LHCN-M2 (cell line): ENCODE measurements around the gene CAPN10. TPM values are rescaled to one million over a fixed set of nuclear protein-coding genes. Genes with fewer than 3 reads are reported as not detected.
"Not testable (repeated sequence)": the region's sequence is repeated elsewhere in the genome, so short reads cannot be mapped to it uniquely, and the experiment has no call there.

Source experiments
- DNase-seq: peaks from one replicate; pipeline ENCODE4 v3.0.0-alpha.2; 2012; ENCODE audit warnings: low read depth
- total RNA-seq: library from RNA; depleted of rRNA; stranded (reverse); fragments of >200 nt; gene quantifications from 2 replicates; pipeline ENCODE4 v1.2.3, GENCODE V29; 2014

CAPN10 gene
- total RNA-seq, 1 experiment from 2014 or later, result 23.1 TPM

DNA sequence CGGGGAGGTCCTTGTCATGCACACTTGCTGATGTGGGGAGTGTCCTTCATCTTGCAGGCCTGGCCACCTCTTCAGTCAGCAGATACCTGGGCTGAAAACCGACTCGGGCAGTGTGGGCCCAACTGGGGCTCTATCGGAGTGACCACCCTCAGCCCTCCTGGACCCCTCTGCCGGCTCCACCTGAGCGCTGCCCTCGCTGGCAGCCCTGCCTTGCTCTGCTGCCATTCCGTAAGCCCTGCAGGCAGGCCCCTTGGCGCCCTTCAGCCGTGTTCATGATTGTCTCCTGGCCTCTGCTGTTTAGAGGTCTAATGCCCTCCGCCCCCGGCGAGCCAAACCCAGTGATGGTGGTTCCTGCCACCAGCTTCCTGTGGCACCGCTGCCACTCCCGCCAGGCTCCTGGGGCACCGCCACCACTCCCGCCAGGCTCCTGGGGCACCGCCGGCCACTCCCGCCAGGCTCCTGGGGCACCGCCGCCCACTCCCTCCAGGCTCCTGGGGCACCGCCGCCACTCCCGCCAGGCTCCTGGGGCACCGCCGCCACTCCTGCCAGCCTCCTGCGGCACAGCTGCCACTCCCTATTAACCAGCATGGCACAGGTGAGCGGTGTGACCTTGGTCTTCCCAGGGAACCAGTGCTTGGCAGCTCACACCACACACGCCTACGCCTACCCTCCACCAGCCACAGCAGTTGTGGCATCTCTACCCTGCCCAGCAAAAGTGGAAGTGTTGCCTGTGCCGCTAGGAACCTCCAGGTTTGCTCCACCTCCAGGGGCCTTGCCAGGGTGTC is 15.9 kb downstream of the CAPN10 start:
- no peak for DNase-seq

- no peak for DNase-seq
Observed at GRCh38 chr2:240603081-240603835, 16.7 kb downstream of the CAPN10 start.

DNA sequence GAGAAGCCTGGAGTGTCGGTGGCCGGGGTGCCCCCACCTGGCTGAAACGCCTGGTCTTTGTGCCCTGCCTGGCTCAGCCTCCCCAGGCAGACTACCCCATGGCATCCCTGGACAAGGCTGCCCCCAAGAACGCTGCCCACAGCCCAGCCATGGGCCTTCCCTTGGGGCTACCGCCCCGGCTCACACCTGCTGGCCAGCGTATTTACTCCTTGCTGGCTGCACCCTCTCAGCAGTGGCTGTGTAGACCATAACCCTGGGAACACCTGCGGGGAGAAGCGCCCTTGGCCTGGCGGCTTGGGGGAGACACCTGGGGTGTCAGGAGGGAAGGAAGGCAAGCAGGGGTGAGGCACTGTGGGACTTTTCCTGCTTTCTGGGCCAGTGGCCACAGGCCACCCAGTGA is 17.3 kb downstream of the CAPN10 start:
- no peak for DNase-seq

DNA sequence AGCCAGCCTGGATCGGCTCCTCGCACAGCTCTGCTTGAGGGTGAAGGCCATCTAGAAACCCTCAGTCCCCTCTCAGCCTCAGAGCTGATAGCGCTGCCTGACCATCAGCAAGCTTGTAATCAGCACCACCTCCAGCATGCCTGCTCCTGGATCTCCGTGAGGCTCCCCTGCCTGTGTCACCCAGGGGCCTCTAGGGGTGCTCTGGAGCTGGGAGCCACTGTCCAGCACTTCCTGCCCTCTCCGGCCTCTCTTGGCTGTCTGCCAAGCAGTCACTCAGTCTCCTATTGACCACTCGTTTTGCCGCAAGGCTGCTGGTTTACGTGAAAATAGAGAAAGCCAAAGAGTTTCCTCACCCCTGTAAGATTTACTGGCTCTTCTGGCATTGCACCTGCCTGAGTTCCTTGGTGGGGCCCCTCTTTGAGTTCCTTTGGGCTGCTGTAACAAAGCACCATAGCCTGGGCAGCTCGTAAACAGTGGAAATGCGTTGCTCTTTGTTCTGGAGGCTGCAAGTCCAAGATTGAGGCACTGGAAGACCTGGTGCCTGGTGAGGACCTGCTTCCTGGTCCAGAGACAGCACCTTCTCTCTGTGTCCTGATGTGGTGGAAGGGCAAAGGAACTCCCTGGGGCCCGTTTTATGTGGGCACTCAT is 17.9 kb downstream of the CAPN10 start:
- peak; percentile 61 for DNase-seq

- DNase-seq, result no peak
Observed at GRCh38 chr2:240604939-240605716, 18.6 kb downstream of the CAPN10 start.

- DNase-seq, result no peak
Observed at GRCh38 chr2:240605867-240606743, 19.6 kb downstream of the CAPN10 start.

DNA sequence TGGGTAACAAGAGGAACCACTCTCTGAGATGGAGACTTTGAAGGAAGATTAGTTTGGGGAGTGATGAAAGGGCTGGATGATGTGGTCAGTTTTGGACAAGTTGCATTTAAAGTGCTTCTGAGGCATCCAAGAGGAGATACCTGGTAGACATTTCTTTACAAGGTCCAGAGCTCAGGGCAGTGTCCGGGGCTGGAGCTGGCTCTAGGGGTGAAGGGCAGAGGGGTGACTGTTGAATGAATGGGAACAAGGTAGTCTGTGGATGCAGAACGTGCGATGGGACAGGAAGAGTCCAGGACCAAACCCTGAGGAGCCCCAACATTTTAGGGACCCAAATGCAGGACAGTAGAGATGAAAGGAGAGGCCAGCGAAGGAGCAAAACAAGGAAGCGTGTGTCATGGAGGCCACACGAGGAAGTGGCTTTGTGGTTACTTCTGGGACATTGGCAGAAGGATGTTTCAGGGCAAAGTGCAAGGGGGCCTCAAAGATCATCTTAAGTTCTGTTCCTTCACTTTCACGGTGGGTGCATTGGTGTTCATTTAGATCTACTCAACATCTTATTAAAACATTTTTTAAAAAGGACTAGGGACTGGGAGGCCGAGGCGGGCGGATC is 25.2 kb downstream of the CAPN10 start:
- no peak for DNase-seq

- no peak for DNase-seq
Observed at GRCh38 chr2:240613781-240614180, 27.2 kb downstream of the CAPN10 start.

DNA sequence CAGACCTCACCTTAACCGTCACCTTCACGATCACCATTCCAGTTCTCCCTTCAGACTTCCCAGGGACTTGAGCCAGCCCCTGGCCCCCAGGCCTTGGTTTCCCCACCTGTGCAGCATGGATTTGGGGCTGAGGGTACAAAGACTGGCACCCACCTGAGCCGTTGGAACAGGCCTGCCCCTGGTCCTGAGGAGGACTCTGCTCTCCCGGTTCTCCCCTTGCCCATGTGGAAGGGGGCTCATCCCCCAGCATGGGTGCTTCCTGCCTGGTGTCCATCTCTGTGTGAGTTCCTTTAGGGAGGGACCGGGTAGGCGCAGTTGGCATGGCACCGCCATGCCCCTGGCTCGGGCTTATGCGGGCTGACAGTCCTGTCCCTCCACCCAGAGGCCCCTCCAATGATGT is 27.9 kb downstream of the CAPN10 start:
- no peak for DNase-seq

- no peak for DNase-seq
Observed at GRCh38 chr2:240615396-240615795, 28.9 kb downstream of the CAPN10 start.

DNA sequence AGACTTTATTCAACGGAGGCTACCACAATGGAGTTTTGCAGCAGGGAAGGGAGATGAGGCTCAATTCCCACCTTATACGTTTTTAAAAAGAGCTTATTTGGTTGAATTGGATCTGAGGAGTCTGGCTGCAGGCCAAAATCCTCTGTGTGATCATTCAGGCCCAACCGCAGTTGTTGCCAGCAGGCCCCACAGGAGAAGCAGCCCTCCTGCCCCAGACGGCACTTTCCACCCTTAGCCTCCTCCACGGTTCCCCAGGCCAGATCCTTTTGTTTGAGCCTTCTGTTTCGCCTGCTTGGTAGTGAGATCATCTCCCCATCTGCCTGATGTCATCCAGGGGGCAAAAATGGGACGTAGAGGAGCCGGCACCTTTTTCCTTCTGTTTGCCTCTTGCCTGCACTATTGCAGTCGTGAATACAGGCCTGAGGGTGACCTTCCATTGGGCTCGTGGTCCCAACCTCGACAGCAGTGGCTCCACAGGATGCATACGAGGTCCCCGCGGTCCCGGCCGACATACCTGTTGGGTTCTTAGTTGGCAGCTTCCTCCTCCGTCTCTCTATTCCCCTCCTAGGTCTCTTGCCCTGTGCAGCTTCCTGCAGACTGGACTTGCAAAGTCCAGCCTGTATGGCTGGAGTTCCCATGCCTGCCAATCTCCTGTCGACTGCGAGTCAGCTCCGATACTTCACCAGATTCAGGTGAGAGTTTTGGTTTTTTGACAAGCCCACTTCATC is 29.4 kb downstream of the CAPN10 start:
- DNase-seq, result no peak

GRCh38 chr2:240616860-240617666 is 30.5 kb downstream of the CAPN10 start:
- DNase-seq, result not testable (repeated sequence)

DNA sequence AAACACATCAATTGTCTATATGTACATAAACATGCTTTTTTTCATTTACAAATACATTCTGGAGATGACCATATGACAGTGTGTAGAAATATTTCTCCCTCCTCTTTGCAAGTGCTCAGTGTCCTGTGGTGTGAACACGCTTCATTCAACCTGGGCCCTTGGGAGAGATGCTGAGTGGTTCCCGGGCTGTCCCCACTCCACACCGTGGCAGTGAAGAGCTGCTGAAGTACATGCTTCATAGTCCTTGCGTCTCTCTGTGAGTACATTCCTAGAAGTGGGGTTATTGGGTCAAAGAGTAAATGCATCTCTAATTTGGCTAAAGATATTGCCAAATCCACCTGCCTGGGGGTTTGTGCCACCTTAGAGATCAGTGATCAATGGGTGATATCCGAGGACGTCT is 32.2 kb downstream of the CAPN10 start:
- DNase-seq, result no peak

DNA sequence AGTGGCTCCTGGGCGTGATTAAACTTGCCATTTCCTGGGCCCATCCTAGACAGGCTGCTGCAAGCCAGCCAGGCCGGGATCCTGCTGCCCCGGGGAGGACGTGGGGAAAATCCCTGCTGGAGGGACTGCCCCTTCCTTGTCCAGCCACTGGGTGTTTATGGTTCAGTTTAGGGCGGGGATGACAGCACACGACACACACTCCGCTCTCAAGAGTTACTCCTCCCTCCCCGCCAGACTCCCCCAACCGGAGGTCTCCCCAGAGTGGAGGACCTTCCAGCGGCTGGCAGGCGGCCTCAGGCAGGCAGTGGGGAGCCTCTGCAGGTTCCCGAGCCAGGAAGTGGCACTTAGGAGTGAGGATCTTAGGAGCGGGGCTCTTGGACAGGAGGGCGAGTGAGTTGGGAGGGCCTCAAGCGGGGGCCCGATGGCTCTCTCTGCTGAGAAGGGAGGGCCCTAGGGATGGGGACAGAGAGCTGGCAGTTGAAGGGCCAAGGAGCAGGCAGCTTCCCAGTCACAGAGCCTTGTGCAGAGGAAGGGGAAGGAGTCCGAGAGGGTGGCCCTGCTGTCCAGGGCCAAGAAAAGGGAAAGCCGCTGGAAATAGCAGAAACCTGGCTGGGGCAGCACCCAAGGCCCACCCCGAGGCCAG is 33.1 kb downstream of the CAPN10 start:
- no peak for DNase-seq

DNA sequence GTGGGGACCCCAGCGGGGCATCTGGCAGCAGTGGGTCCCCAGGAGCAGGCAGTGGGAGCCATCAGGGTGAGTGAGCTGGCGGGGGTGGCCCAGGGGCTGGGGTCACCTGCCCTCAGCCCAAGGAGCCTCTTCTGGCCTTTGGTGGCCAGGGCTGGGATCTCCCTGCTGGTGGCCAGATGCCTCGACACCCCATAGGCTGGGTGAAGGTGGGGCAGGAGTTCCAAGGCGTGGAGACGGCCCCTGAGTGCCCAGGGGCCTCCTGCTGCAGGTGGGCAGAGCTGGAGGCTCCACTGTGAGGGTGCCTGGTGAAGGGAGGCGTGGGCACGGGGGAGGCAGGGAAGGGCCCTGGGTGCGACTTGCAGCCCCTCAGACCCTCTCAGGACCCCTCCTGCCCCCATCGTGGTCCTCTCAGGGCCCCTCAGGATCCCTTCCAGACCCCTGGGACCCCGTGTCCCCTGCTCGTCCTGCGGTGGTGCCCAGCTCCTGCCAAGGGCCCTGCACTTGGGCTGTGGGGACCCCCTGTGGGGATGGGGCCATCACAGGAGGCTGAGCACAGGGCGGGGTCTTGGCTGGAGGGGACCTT is 33.7 kb downstream of the CAPN10 start:
- DNase-seq, result no peak

DNA sequence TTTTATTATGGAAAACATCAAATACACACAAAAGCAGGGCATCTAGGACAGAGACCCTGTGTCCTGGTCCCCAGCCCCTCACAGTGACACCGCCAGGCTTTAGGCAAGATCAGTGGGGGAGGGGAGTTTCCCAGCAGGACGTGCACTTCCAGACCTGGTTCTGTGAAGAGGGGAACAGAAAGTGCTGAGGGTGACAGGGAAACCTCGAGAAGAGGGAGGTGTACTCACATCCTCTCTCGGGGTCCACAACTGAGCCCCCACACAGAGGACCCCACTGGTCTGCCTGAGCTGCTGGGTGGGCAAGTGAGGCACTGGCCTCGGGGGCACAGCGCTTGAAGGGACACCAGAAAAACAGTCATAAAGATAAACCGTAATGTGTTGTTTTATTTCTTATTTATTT is 34.3 kb downstream of the CAPN10 start:
- DNase-seq, result no peak

DNA sequence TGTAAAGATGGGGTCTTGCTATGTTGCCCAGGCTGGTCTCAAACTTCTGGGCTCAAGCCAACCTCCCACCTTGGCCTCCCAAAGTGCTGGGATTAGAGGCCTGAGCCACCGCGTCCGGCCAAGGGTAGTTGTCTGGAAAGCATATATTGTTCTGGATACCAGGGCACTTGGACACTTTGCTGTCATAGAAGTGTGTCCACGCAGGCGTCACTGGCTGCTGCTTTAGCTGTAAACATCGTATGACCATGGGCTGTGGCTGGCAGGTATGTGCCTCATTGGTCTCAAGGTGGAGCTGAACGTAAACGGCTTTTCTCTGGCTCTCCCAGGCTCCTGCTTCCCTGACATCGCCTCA is 35.5 kb downstream of the CAPN10 start:
- no peak for DNase-seq
